GM23338 (cell line): ENCODE measurements around the gene C1RL. TPM values are rescaled to one million over a fixed set of nuclear protein-coding genes. Genes with fewer than 3 reads are reported as not detected.

Experiments used
- ATAC-seq: fragments of 200-7000 bp; cut with Tn5 transposase; 3 replicates; pipeline ENCODE4 v1.9.1; 2020
- DNase-seq: peaks from one replicate; pipeline ENCODE4 v3.0.0-alpha.2; 2015; ENCODE audit warnings: low spot score
- H2AFZ ChIP-seq: fragments of 200-600 bp; sonication (generic); 2 replicates; pipeline ENCODE4 v1.8.0; 2016; ENCODE audit warnings: antibody characterized with exemption, mild to moderate bottlenecking, moderate library complexity
- H3F3A ChIP-seq: fragments of 200-600 bp; sonication (generic); replicated peaks from 2 replicates; pipeline ENCODE4 v1.8.0; 2017; ENCODE audit warnings: antibody characterized with exemption, mixed run types, low read depth
- H3K27ac ChIP-seq: fragments of 200-600 bp; sonication (generic); 2 replicates; pipeline ENCODE4 v1.6.1; 2016; ENCODE audit warnings: low read depth
- H3K27me3 ChIP-seq: fragments of 200-600 bp; sonication (generic); 2 replicates; pipeline ENCODE4 v1.8.0; 2016; ENCODE audit warnings: mild to moderate bottlenecking, mixed run types, moderate library complexity; ENCODE audit not compliant: insufficient read depth
- H3K36me3 ChIP-seq: fragments of 200-600 bp; sonication (generic); 2 replicates; pipeline ENCODE4 v1.8.0; 2016; ENCODE audit warnings: mild to moderate bottlenecking; ENCODE audit not compliant: insufficient read depth
- H3K4me1 ChIP-seq: fragments of 200-600 bp; sonication (generic); 2 replicates; pipeline ENCODE4 v1.8.0; 2016; ENCODE audit warnings: mild to moderate bottlenecking, moderate library complexity; ENCODE audit not compliant: insufficient read depth
- H3K4me2 ChIP-seq: fragments of 200-600 bp; sonication (generic); 2 replicates; pipeline ENCODE4 v1.7.1; 2017; ENCODE audit warnings: mixed run types
- H3K4me3 ChIP-seq: fragments of 200-600 bp; sonication (generic); 2 replicates; pipeline ENCODE4 v1.6.1; 2016; ENCODE audit warnings: mixed run types
- H3K79me2 ChIP-seq: fragments of 200-600 bp; sonication (generic); replicated peaks from 2 replicates; pipeline ENCODE4 v1.8.0; 2017; ENCODE audit warnings: mild to moderate bottlenecking; ENCODE audit not compliant: insufficient read depth
- H3K9me2 ChIP-seq: fragments of 200-600 bp; sonication (generic); 2 replicates; pipeline ENCODE4 v1.8.0; 2017; ENCODE audit not compliant: insufficient read depth
- H4K20me1 ChIP-seq: fragments of 200-600 bp; sonication (generic); replicated peaks from 2 replicates; pipeline ENCODE4 v1.8.0; 2017; ENCODE audit warnings: mild to moderate bottlenecking; ENCODE audit not compliant: insufficient read depth
- H3K27ac Mint-ChIP-seq: 2 replicates; pipeline ENCODE4 v1.8.0; 2020; ENCODE audit warnings: inconsistent platforms, mild to moderate bottlenecking, moderate library complexity, mixed read lengths
- H3K27me3 Mint-ChIP-seq: 3 replicates; pipeline ENCODE4 v1.8.0; 2022; ENCODE audit warnings: low read depth, mild to moderate bottlenecking, moderate library complexity, mixed read lengths, inconsistent platforms; ENCODE audit not compliant: insufficient read depth, poor library complexity
- H3K36me3 Mint-ChIP-seq: 3 replicates; pipeline ENCODE4 v1.8.0; 2021; ENCODE audit warnings: low read depth, mild to moderate bottlenecking, inconsistent platforms, moderate library complexity, mixed read lengths
- H3K4me1 Mint-ChIP-seq: 3 replicates; pipeline ENCODE4 v1.8.0; 2020; ENCODE audit warnings: mild to moderate bottlenecking, inconsistent platforms, mixed read lengths
- H3K4me3 Mint-ChIP-seq: 3 replicates; pipeline ENCODE4 v1.8.0; 2021; ENCODE audit warnings: moderate library complexity, mild to moderate bottlenecking, inconsistent platforms, mixed read lengths
- H3K9me3 Mint-ChIP-seq: 3 replicates; pipeline ENCODE4 v1.8.0; 2020; ENCODE audit warnings: moderate library complexity, mild to moderate bottlenecking, inconsistent platforms, mixed read lengths
- CREB1 ChIP-seq: fragments of 250-450 bp; sonication (Bioruptor Pico); IDR thresholded peaks from 2 replicates; pipeline ENCODE4 v1.5.0; 2020; ENCODE audit warnings: low read depth, mild to moderate bottlenecking, moderate library complexity
- ETS1 ChIP-seq: IDR thresholded peaks from 2 replicates; pipeline ENCODE4 v1.6.1; 2016; ENCODE audit warnings: antibody characterized with exemption
- EZH2 ChIP-seq: fragments of 200-600 bp; sonication (generic); IDR thresholded peaks from one replicate; pipeline ENCODE4 v1.8.0; 2017; ENCODE audit warnings: antibody characterized with exemption, mild to moderate bottlenecking, low read depth; ENCODE audit not compliant: unreplicated experiment
- EZH2phosphoT487 ChIP-seq: fragments of 200-600 bp; sonication (generic); IDR thresholded peaks from one replicate; pipeline ENCODE4 v1.8.1; 2018; ENCODE audit warnings: antibody characterized with exemption; ENCODE audit not compliant: unreplicated experiment
- JUNB ChIP-seq: IDR thresholded peaks from one replicate; pipeline ENCODE4 v1.6.1; 2016; ENCODE audit warnings: antibody characterized with exemption; ENCODE audit not compliant: unreplicated experiment
- NANOG ChIP-seq: IDR thresholded peaks from 2 replicates; pipeline ENCODE4 v1.6.1; 2016; ENCODE audit warnings: antibody characterized with exemption, borderline replicate concordance
- STAT1 ChIP-seq: IDR thresholded peaks from one replicate; pipeline ENCODE4 v1.6.1; 2016; ENCODE audit warnings: antibody characterized with exemption; ENCODE audit not compliant: unreplicated experiment
- ZNF114 ChIP-seq: fragments of 250-450 bp; sonication (Bioruptor Pico); IDR thresholded peaks from 2 replicates; pipeline ENCODE4 v1.5.0; 2020; ENCODE audit warnings: mild to moderate bottlenecking, moderate library complexity
- polyA plus RNA-seq: library from polyadenylated mRNA; unstranded; fragments of >200 nt; fragmentation: Nextera tagmentation; extraction: Ambion mirVana; gene quantifications from 2 replicates; pipeline ENCODE4 v1.2.1, GENCODE V29; 2016
- total RNA-seq: library from RNA; depleted of rRNA; stranded (reverse); fragments of >200 nt; shearing (Covaris generic); gene quantifications from 2 replicates; pipeline ENCODE4 v1.2.3, GENCODE V29; 2014
- TF ChIP-seq, protein P1 (sequence below), 2 experiments: fragments of 200-600 bp in 1 of 2; sonication (generic) in 1 of 2; conservative IDR thresholded peaks; 2 replicates each; pipeline versions ENCODE4 v1.5.1 to v1.6.1; 2016 to 2017; ENCODE audit warnings: antibody characterized with exemption in 2 of 2, low read depth in 2 of 2, mild to moderate bottlenecking in 2 of 2, moderate library complexity in 1 of 2
- TF ChIP-seq, protein P2 (sequence below): IDR thresholded peaks from one replicate; pipeline ENCODE4 v1.6.1; 2018; ENCODE audit warnings: antibody characterized with exemption; ENCODE audit not compliant: unreplicated experiment

Gene C1RL
- total and polyA plus RNA-seq, 2 experiments from 2014 or later = 7.3 to 8.8 TPM

DNA sequence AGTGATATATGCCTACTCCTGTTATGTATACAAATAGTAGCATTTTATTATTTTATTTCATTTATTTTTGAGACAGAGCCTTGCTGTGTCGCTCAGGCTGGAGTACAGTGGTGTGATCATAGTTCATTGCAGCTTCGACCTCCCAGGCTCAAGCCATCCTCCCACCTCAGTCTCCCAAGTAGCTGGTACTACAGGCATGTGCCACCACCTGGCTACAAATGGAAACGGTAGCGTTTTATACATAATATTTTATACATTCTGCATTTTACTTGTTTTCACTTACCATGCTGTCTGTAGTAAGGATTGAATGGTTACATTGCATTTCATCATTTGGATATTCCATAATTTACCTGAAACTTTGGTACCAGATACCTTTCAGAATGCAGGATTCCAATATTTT is 30.9 kb downstream of the C1RL start:
- Histone ChIP-seq H3K79me2 (no peaks in the 10 kb centered on the region), H3K4me3 (no peak overlapping the region), H3K4me1 (no peaks in the 10 kb centered on the region), H3K27ac (no peak overlapping the region), H3K4me2 (no peak overlapping the region), H3F3A (no peaks in the 10 kb centered on the region), H3K36me3 (no peaks in the 10 kb centered on the region), H3K9me2 (no peaks in the 10 kb centered on the region; the same call in 1 of the 2 replicates), H4K20me1 (no peaks in the 10 kb centered on the region), H3K27me3 (no peaks in the 10 kb centered on the region), H2AFZ (no peak overlapping the region)
- Mint-ChIP-seq H3K27ac (no peak overlapping the region), H3K4me3 (no peak overlapping the region), H3K9me3 (peaks cover 2% of the 10 kb centered on the region), H3K4me1 (no peaks in the 10 kb centered on the region), H3K36me3 (peaks cover 3% of the 10 kb centered on the region), H3K27me3 (peaks cover 1% of the 10 kb centered on the region)
- TF ChIP-seq STAT1 = no peak
- TF ChIP-seq, protein P1, sequence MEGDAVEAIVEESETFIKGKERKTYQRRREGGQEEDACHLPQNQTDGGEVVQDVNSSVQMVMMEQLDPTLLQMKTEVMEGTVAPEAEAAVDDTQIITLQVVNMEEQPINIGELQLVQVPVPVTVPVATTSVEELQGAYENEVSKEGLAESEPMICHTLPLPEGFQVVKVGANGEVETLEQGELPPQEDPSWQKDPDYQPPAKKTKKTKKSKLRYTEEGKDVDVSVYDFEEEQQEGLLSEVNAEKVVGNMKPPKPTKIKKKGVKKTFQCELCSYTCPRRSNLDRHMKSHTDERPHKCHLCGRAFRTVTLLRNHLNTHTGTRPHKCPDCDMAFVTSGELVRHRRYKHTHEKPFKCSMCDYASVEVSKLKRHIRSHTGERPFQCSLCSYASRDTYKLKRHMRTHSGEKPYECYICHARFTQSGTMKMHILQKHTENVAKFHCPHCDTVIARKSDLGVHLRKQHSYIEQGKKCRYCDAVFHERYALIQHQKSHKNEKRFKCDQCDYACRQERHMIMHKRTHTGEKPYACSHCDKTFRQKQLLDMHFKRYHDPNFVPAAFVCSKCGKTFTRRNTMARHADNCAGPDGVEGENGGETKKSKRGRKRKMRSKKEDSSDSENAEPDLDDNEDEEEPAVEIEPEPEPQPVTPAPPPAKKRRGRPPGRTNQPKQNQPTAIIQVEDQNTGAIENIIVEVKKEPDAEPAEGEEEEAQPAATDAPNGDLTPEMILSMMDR (conservative IDR thresholded peaks at IDR 0.05; ENCODE audit: low read depth in 2 of 2) = peak in 1 of 2 experiments; percentile 25; a peak in 1 of 4 replicates
- DNase-seq = no peak
- ATAC-seq = no peak

- Histone ChIP-seq H3K27ac (no peak overlapping the region), H3K27me3 (no peaks in the 10 kb centered on the region), H2AFZ (no peak overlapping the region), H3K4me3 (no peak overlapping the region), H3F3A (no peaks in the 10 kb centered on the region), H3K4me1 (no peaks in the 10 kb centered on the region), H3K9me2 (no peaks in the 10 kb centered on the region; the same call in 1 of the 2 replicates), H3K79me2 (no peaks in the 10 kb centered on the region), H3K36me3 (no peaks in the 10 kb centered on the region), H4K20me1 (no peaks in the 10 kb centered on the region), H3K4me2 (no peak overlapping the region)
- no peaks in the 10 kb centered on the region for H3K36me3 Mint-ChIP-seq
- no peaks in the 10 kb centered on the region for H3K9me3 Mint-ChIP-seq
- DNase-seq (no peak), ATAC-seq (no peak)
- TF ChIP-seq, protein P2, sequence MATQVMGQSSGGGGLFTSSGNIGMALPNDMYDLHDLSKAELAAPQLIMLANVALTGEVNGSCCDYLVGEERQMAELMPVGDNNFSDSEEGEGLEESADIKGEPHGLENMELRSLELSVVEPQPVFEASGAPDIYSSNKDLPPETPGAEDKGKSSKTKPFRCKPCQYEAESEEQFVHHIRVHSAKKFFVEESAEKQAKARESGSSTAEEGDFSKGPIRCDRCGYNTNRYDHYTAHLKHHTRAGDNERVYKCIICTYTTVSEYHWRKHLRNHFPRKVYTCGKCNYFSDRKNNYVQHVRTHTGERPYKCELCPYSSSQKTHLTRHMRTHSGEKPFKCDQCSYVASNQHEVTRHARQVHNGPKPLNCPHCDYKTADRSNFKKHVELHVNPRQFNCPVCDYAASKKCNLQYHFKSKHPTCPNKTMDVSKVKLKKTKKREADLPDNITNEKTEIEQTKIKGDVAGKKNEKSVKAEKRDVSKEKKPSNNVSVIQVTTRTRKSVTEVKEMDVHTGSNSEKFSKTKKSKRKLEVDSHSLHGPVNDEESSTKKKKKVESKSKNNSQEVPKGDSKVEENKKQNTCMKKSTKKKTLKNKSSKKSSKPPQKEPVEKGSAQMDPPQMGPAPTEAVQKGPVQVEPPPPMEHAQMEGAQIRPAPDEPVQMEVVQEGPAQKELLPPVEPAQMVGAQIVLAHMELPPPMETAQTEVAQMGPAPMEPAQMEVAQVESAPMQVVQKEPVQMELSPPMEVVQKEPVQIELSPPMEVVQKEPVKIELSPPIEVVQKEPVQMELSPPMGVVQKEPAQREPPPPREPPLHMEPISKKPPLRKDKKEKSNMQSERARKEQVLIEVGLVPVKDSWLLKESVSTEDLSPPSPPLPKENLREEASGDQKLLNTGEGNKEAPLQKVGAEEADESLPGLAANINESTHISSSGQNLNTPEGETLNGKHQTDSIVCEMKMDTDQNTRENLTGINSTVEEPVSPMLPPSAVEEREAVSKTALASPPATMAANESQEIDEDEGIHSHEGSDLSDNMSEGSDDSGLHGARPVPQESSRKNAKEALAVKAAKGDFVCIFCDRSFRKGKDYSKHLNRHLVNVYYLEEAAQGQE = no peak
- TF ChIP-seq STAT1 (no peak), CREB1 (no peak), ETS1 (no peak), EZH2phosphoT487 (no peak), NANOG (no peak), JUNB (no peak), ZNF114 (no peak), EZH2 (no peak)
- no peaks in the 10 kb centered on the region for H3K27me3 Mint-ChIP-seq
- no peak overlapping the region for H3K27ac Mint-ChIP-seq
- H3K4me3 Mint-ChIP-seq = no peak overlapping the region
- H3K4me1 Mint-ChIP-seq = no peaks in the 10 kb centered on the region
These were observed 32.5 kb downstream of the C1RL start for GRCh38 chr12:7076493-7076892.
